A549 (cell line): ENCODE data around the gene ATL1. TPM values are rescaled to one million over a fixed set of nuclear protein-coding genes. Genes with fewer than 3 reads are reported as not detected.

Source experiments
- ATAC-seq, 2 experiments: fragments of 200-7000 bp in 1 of 2; fragments of >200 bp in 1 of 2; cut with Nextera tagmentation in 1 of 2; cut with Tn5 transposase in 1 of 2; 3 replicates each; pipeline versions ENCODE4 v1.8.0 to v1.9.1; 2018 to 2020; ENCODE audit warnings: mild to moderate bottlenecking in 1 of 2, moderate library complexity in 1 of 2
- CTCF ChIA-PET: fragments of 300-600 bp; sonication (Branson Sonifier 250); formaldehyde crosslinking; extraction: SDS; loops from one replicate; lab custom pipeline; 2021; ENCODE audit warnings: antibody characterized with exemption, inconsistent platforms; lab: Yijun Ruan, JAX
- POLR2A ChIA-PET: fragments of 350-600 bp; formaldehyde crosslinking; extraction: SDS; loops from one replicate; lab custom pipeline; 2021; ENCODE audit warnings: antibody characterized with exemption, inconsistent platforms; lab: Yijun Ruan, JAX
- DNase-seq, 2 experiments: peaks; one replicate each; pipeline versions ENCODE4 v3.0.0 to v3.0.0-alpha.2; 2011 to 2016; ENCODE audit warnings: low read depth in 1 of 2, low spot score in 1 of 2
- FAIRE-seq: peaks from 2 replicates; lab custom pipeline; 2011; peaks lifted over from hg19 to GRCh38; lab: Jason Lieb, UNC
- H3K27ac ChIP-seq, 2 experiments: fragments of >200 bp; sonication (Bioruptor Twin); formaldehyde crosslinking; 3 replicates each; pipeline ENCODE4 v1.5.1; 2016 to 2017
- H3K4me1 ChIP-seq: fragments of >200 bp; sonication (Bioruptor Twin); formaldehyde crosslinking; 3 replicates; pipeline ENCODE4 v1.6.1; 2016
- H3K4me2 ChIP-seq: fragments of >200 bp; sonication (Bioruptor Twin); formaldehyde crosslinking; 3 replicates; pipeline ENCODE4 v1.6.1; 2016
- H3K4me3 ChIP-seq: fragments of >200 bp; sonication (Bioruptor Twin); formaldehyde crosslinking; 3 replicates; pipeline ENCODE4 v1.5.1; 2016
- H3K9me3 ChIP-seq: fragments of >200 bp; sonication (Bioruptor Twin); formaldehyde crosslinking; 3 replicates; pipeline ENCODE4 v1.6.1; 2016
- CHD2 ChIP-seq: fragments of 150-350 bp; IDR thresholded peaks from 2 replicates; pipeline ENCODE4 v1.6.1; 2014; ENCODE audit warnings: low read length; ENCODE audit not compliant: partially characterized antibody
- E2F6 ChIP-seq: IDR thresholded peaks from 2 replicates; pipeline ENCODE4 v1.6.1; 2012; ENCODE audit warnings: low read depth, borderline replicate concordance
- FOSB ChIP-seq: fragments of 250-450 bp; sonication (Bioruptor Pico); IDR thresholded peaks from 2 replicates; pipeline ENCODE4 v1.5.0; 2020; ENCODE audit warnings: mild to moderate bottlenecking, moderate library complexity
- HDAC2 ChIP-seq: fragments of 200-600 bp; sonication (generic); IDR thresholded peaks from 2 replicates; pipeline ENCODE4 v1.6.1; 2016
- HEYL ChIP-seq: fragments of 250-450 bp; sonication (Bioruptor Pico); IDR thresholded peaks from 2 replicates; pipeline ENCODE4 v1.8.0; 2021; ENCODE audit warnings: mild to moderate bottlenecking, moderate library complexity
- KDM1A ChIP-seq: fragments of 200-600 bp; sonication (generic); IDR thresholded peaks from 2 replicates; pipeline ENCODE4 v1.6.1; 2016; ENCODE audit warnings: low read depth, mild to moderate bottlenecking
- MAZ ChIP-seq: fragments of 150-350 bp; IDR thresholded peaks from 2 replicates; pipeline ENCODE4 v1.6.1; 2014; ENCODE audit warnings: antibody characterized with exemption, low read depth, low read length, borderline replicate concordance
- PBX3 ChIP-seq: IDR thresholded peaks from 2 replicates; pipeline ENCODE4 v1.6.1; 2012
- POLR2A ChIP-seq: IDR thresholded peaks from 2 replicates; pipeline ENCODE4 v1.6.1; 2012; ENCODE audit warnings: mild to moderate bottlenecking, low read length
- POLR2AphosphoS2 ChIP-seq: conservative IDR thresholded peaks from 2 replicates; pipeline ENCODE4 v1.6.1; 2012; ENCODE audit warnings: low read length, improper control_type of control experiment, inconsistent platforms
- RAD21 ChIP-seq, 2 experiments: fragments of >200 bp in 1 of 2; sonication (Bioruptor Twin) in 1 of 2; formaldehyde crosslinking in 1 of 2; IDR thresholded peaks in 1 of 2; conservative IDR thresholded peaks in 1 of 2; 2 replicates in 1 of 2; 3 replicates in 1 of 2; pipeline ENCODE4 v1.6.1; 2012 to 2018; ENCODE audit warnings: inconsistent platforms in 1 of 2
- RCOR1 ChIP-seq: fragments of 150-350 bp; IDR thresholded peaks from 2 replicates; pipeline ENCODE4 v1.6.1; 2014; ENCODE audit warnings: antibody characterized with exemption, low read length, low read depth
- SMC3 ChIP-seq: fragments of >200 bp; sonication (Bioruptor Twin); formaldehyde crosslinking; IDR thresholded peaks from 3 replicates; pipeline ENCODE4 v1.6.1; 2018; ENCODE audit warnings: inconsistent platforms
- TFCP2L1 ChIP-seq: fragments of 250-450 bp; sonication (Bioruptor Pico); IDR thresholded peaks from 2 replicates; pipeline ENCODE4 v1.5.0; 2021; ENCODE audit warnings: mild to moderate bottlenecking
- ZC3H11A ChIP-seq: fragments of 450-650 bp; IDR thresholded peaks from 2 replicates; pipeline ENCODE4 v1.6.1; 2014; ENCODE audit warnings: antibody characterized with exemption, mild to moderate bottlenecking
- ZFP36 ChIP-seq: fragments of 450-650 bp; IDR thresholded peaks from 2 replicates; pipeline ENCODE4 v1.6.1; 2014; ENCODE audit warnings: borderline replicate concordance; ENCODE audit not compliant: partially characterized antibody
- ZNF302 ChIP-seq: fragments of 250-450 bp; sonication (Bioruptor Pico); IDR thresholded peaks from 2 replicates; pipeline ENCODE4 v1.9.0; 2021; ENCODE audit warnings: inconsistent platforms, mild to moderate bottlenecking, moderate library complexity
- WGBS: methylation state at CpG from one replicate; pipeline ENCODE4 v1.1.6; 2017; ENCODE audit errors: missing lambda C conversion rate; 5-methylcytosine and 5-hydroxymethylcytosine counted together
- polyA plus RNA-seq, 4 experiments: library from polyadenylated mRNA; depleted of rRNA in 3 of 4; stranded (reverse); fragments of >200 nt; fragmentation: RNase III in 1 of 4; extraction: RNeasy Plus Mini Kit Qiagen cat#74134 plus additional on column Dnase treatment in 1 of 4; gene quantifications; 2 replicates in 3 of 4; 3 replicates in 1 of 4; pipeline ENCODE4 v1.2.3, GENCODE V29; 2011 to 2017
- TF ChIP-seq, protein P1 (sequence below): fragments of 200-600 bp; sonication (generic); IDR thresholded peaks from 2 replicates; pipeline ENCODE4 v1.6.1; 2016; ENCODE audit warnings: antibody characterized with exemption, mild to moderate bottlenecking, moderate library complexity
- TF ChIP-seq, protein P2 (sequence below): fragments of >200 bp; sonication (Bioruptor Twin); formaldehyde crosslinking; IDR thresholded peaks from 3 replicates; pipeline ENCODE4 v1.6.1; 2016
- TF ChIP-seq, protein P3 (sequence below): fragments of 150-350 bp; IDR thresholded peaks from 2 replicates; pipeline ENCODE4 v1.6.1; 2014; ENCODE audit warnings: low read depth, mild to moderate bottlenecking, low read length

ATL1 gene
- polyA plus RNA-seq, 2 of the 4 experiments (the other 2 are of a cell fraction) = 4.7 to 5.1 TPM

GRCh38 chr14:50600849-50601248 lies 40.9 kb downstream of the ATL1 start:
- Histone ChIP-seq H3K4me2 (peak overlapping the region; percentile 72), H3K4me1 (peaks cover 20% of the 10 kb centered on the region), H3K9me3 (no peaks in the 10 kb centered on the region), H3K27ac (peak overlapping the region; percentile 74 to 80), H3K4me3 (peak overlapping the region; percentile 31; the same call in 1 of the 3 replicates)
- ChIA-PET CTCF (interaction anchor here (0.6 to 2.9 kb wide), 25 partner anchors 7 to 1837 kb away, joined by 3 to 61 read pairs (median 4); no protein-coding TSS in a partner anchor), POLR2A (interaction anchor here (0.5 to 1.9 kb wide), 4 partner anchors 41 to 1051 kb away, joined by 3 to 15 read pairs (median 4); partner anchors contain the start of genes ATL1, FRMD6 and SAV1)
- no peak for FAIRE-seq
- ATAC-seq = peak in 1 of 2 experiments; percentile 79; a peak in 4 of 6 replicates
- DNase-seq = peak in 1 of 2 experiments; percentile 41
- 45% methylated on average over 5 of the region's 5 CpGs for whole genome bisulfite sequencing
- no peak for TF ChIP-seq E2F6
- no peak for TF ChIP-seq HEYL (CRISPR knock-in tag)
- no peak for TF ChIP-seq POLR2A
- TF ChIP-seq TFCP2L1 (CRISPR knock-in tag) = no peak
- no peak for TF ChIP-seq POLR2AphosphoS2
- no peak for TF ChIP-seq CHD2
- no peak for TF ChIP-seq SMC3
- no peak for TF ChIP-seq HDAC2
- no peak for TF ChIP-seq ZFP36
- no peak for TF ChIP-seq ZNF302 (CRISPR knock-in tag)
- no peak for TF ChIP-seq RCOR1
- no peak for TF ChIP-seq MAZ
- no peak for TF ChIP-seq KDM1A
- TF ChIP-seq, protein P1, sequence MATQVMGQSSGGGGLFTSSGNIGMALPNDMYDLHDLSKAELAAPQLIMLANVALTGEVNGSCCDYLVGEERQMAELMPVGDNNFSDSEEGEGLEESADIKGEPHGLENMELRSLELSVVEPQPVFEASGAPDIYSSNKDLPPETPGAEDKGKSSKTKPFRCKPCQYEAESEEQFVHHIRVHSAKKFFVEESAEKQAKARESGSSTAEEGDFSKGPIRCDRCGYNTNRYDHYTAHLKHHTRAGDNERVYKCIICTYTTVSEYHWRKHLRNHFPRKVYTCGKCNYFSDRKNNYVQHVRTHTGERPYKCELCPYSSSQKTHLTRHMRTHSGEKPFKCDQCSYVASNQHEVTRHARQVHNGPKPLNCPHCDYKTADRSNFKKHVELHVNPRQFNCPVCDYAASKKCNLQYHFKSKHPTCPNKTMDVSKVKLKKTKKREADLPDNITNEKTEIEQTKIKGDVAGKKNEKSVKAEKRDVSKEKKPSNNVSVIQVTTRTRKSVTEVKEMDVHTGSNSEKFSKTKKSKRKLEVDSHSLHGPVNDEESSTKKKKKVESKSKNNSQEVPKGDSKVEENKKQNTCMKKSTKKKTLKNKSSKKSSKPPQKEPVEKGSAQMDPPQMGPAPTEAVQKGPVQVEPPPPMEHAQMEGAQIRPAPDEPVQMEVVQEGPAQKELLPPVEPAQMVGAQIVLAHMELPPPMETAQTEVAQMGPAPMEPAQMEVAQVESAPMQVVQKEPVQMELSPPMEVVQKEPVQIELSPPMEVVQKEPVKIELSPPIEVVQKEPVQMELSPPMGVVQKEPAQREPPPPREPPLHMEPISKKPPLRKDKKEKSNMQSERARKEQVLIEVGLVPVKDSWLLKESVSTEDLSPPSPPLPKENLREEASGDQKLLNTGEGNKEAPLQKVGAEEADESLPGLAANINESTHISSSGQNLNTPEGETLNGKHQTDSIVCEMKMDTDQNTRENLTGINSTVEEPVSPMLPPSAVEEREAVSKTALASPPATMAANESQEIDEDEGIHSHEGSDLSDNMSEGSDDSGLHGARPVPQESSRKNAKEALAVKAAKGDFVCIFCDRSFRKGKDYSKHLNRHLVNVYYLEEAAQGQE = no peak
- TF ChIP-seq RAD21 (conservative IDR thresholded peaks at IDR 0.05 in 1 of 2, IDR thresholded peaks at IDR 0.05 in 1 of 2) = no peak
- no peak for TF ChIP-seq PBX3
- no peak for TF ChIP-seq ZC3H11A
- no peak for TF ChIP-seq FOSB (CRISPR knock-in tag)
- TF ChIP-seq, protein P2, sequence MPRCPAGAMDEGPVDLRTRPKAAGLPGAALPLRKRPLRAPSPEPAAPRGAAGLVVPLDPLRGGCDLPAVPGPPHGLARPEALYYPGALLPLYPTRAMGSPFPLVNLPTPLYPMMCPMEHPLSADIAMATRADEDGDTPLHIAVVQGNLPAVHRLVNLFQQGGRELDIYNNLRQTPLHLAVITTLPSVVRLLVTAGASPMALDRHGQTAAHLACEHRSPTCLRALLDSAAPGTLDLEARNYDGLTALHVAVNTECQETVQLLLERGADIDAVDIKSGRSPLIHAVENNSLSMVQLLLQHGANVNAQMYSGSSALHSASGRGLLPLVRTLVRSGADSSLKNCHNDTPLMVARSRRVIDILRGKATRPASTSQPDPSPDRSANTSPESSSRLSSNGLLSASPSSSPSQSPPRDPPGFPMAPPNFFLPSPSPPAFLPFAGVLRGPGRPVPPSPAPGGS = no peak
- TF ChIP-seq, protein P3, sequence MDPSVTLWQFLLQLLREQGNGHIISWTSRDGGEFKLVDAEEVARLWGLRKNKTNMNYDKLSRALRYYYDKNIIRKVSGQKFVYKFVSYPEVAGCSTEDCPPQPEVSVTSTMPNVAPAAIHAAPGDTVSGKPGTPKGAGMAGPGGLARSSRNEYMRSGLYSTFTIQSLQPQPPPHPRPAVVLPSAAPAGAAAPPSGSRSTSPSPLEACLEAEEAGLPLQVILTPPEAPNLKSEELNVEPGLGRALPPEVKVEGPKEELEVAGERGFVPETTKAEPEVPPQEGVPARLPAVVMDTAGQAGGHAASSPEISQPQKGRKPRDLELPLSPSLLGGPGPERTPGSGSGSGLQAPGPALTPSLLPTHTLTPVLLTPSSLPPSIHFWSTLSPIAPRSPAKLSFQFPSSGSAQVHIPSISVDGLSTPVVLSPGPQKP = no peak
